Measurements from ENCODE around the gene RIOX2.

RIOX2 gene

DNA sequence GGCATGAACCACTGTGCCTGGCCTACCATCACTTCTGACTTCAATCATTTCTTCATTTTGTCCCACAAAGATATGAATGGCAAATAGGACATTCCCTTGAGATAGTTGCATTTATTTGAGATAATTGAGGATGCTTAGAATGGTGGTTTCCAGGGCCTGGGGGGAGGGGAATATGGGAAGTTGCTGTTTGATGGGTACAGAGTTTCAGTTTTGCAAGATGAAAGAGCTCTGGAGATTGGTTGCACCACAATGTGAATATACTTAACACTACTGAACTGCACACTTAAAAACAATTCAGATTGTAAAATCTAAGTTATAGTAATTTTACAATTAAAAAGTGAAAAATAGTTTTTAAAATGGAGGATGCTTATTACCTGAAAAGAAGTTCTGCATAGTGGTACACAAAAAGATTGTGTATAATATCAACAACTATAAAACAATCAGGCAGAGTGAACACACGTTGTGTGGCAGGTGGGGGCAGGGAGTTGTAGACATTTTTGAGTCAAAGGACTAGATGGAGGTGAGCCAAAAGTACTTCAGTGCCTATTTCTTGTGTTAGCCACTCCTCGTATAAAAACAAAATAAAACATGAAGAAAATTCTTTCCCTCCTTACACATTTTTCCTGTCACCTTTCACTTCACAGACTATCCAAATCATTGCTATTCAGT, 18.5 kb upstream of the RIOX2 start:
- DNase-seq (ENCODE audit: low spot score): no peak

DNA sequence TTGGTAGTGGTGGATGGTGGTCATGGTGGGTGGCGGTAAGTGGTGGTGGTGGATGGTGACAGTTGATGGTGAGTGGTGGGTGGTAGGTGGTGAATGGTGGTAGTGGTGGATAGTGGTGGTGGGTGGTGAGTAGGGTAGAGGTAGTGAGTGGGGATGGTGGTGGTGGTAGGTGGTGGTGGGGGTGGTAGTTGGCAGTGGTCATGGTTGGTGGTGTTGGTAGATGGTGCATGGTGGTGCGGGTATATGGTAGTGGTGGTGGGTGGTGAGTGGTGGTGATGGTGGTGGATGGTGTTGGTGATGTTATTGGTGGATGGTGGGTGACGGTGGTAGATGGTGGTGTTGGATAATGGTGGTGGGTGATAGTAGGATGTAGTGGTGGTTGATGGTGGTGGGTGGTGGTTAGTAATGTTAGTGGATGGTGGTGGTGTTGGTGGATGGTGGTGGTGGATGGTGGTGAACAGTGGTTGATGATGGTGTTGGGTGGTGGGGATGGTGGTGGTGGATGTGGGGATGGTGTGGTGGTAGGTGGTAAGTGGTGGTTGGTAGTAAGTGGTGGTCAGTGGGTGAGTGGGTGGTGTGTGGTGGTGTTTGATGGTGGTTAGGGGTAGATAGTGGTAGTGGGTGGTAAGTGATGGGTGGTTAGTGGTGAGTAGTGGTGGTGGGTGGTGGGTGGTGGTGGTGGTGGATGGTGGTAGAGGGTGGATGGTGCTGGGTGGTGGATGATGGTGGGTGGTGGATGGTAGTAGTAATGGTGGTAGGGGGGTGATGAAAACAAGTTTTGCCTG, 16.7 kb upstream of the RIOX2 start:
- no peak for DNase-seq (ENCODE audit: low spot score)

DNA sequence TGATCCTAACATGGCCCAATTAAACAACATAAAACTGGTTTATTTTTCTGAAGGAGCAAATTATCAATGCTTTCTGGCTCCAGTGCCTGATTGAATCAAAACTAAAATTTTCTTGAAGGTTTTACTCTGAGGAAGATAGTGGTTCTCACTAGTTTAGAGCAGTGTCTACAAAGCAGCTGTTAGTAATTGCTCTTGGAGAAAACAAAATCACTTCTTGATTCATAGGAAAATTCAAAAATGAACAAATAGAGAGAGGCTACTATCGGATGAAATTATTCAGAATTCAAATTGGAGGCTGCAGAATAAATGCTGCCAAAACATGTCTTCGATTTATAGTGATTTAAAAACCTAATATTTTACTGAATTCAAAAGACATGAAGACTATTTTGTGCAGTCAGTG, 15.1 kb upstream of the RIOX2 start:
- no peak for DNase-seq (ENCODE audit: low spot score)

- no peak for DNase-seq (ENCODE audit: low spot score)
These were observed 11.8 kb upstream of the RIOX2 start for GRCh38 chr3:97983933-97984491.

DNA sequence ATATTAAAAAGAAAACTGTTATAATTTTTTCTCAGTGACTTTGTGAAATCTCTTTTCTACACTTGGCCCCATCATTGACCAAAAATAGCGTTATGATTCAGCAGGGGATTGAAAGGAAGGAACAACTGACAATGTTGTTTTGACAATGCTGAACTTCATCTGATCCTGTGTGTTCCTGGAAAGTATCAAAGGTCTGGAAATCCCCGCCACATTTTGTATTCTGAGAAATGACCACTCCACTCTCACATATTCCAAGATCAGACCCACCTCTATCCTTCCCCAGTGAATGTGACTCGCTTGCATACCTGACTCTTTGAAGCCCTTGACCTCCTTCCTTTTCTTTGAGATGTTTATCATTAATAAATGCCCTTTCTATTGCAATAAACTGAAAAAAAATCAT, 9.7 kb upstream of the RIOX2 start:
- DNase-seq (ENCODE audit: low spot score): no peak

DNA sequence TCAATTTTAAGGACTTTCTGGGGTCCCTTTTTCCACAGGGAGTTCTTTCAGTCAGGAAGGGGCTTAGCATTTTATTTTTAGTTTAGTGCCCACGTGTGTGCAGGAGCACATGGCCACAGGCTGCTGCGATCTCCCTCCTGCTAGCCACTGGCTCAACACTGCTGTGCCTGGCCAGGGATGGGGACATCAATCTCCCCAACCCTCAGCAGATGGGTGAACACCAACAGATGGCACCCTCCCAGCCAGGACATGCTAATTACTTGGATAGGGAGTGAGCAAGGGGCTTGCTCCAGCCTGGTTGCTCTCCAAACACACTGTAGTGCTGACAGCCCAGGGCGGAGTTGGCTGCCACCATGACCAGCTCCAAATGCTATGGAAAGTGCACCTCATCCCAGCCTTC, 7.4 kb upstream of the RIOX2 start:
- peak; percentile 8 for DNase-seq (ENCODE audit: low spot score)

DNA sequence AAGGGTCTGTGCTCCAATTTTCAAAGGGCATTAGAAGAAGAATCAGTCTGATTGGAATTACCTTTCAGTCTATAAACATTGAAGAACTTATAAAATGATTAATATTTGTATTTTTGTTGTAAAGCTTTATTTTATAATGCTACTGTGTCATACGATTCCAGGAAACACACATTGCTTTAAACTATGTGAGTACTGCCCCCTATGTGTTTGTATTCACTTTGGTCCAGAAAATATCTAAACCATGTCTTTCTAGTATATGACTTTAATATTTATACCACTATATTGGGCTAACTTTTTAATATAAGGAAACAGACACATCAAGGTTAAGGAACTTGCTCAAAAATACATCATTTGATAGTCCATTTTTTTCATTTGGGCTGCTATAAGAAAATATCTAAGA, 3.2 kb upstream of the RIOX2 start:
- DNase-seq (ENCODE audit: low spot score): no peak

- DNase-seq (ENCODE audit: low spot score): no peak
These were observed 2.8 kb upstream of the RIOX2 start for GRCh38 chr3:97974996-97975395.

DNA sequence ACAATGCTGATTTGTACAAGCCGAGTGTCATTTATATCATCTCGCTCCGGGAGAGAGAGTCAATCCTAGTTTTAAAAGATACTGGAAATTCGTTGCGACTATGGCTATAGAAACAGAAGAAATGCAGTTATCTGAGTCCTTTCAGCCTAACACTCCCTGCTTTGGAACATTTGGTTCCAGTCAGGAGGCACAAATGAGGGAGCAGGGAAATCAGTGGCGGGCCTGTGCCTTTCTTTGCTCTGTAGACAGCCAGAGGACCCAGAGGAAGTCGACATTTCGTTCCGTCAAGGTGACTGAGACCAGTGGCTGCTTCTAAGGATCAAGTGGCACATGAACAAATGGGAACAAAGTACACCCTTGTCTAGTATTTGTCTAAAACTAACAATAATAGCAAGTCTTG, 745 bp upstream of the RIOX2 start:
- no peak for DNase-seq (ENCODE audit: low spot score)

DNA sequence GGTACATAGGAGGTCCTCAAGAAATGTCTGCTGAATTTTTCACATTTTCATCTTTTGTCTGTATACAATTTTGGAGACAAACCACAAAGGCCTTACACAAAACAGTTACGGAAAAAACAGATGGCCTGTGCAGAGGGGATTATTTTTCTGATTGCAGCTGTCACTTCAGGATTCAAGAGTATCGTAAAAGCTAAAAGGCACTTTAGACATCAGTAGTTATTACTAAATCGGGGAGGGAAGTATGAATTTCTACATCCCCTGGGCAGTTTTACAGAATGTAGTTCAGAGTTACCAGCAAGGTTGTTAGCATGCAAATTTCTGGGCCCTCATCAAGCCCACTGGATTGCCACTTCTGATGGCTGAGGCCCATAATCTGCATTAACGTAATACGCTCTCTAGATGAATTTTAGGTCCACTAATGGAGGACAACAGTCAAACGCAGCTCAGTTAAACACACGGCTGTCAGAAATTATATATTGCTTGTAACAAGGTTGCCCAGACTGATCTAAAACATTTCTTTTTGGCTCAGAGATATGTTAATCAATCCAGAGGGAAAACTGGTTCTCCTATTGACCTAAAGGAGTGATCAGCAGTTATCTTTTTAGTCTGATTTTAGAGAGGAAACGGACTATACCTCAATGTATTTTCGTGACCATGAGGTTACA, 1.1 kb downstream of the RIOX2 start:
- peak; percentile 25 for DNase-seq (ENCODE audit: low spot score)

- peak; percentile 20 for DNase-seq (ENCODE audit: low spot score)
These were observed 2.1 kb downstream of the RIOX2 start for GRCh38 chr3:97970156-97970555.

DNA sequence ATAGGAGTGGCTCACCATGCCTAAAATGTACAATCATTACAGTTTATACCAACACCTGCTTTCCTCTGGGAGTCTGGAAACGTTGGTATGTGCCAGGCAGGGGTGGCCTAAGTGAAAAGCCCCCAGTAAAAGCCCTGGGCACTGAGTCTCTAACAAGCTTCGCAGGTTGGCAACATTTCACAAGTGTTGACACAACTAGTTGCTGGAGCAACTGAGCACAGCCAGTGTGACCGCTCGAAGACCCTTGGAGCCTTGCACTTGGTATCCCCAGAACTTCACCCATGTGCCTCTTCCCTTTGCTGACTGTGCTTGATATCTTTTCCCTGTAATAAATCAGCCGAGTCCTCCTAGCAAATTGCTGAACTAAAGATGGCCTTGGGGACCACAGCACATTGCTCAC, 2.7 kb downstream of the RIOX2 start:
- DNase-seq (ENCODE audit: low spot score): no peak

DNA sequence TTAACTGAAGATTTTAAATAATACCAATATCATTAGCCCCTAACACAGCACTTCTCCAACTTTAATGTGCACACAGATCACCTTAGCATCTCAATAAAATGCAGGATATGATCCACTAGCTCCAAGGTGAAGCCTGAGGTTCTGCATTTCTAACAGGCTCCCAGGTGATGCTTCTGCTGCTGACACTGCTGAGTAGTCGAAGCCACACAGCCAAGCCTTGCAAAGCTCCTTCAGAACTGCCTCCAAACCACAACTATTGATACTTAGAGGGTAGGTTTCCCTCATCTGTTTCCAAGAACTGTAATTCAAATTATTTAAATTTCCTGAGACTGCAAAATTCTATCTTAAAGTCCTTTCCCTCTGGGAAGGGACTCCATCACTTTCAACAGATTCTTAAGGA, 3.9 kb downstream of the RIOX2 start:
- DNase-seq (ENCODE audit: low spot score): no peak

GRCh38 chr3:97967966-97968365, 4.3 kb downstream of the RIOX2 start:
- DNase-seq (ENCODE audit: low spot score): no peak

GRCh38 chr3:97960993-97961766, 11.1 kb downstream of the RIOX2 start:
- DNase-seq (ENCODE audit: low spot score): no peak

GRCh38 chr3:97960551-97960950, 11.7 kb downstream of the RIOX2 start:
- DNase-seq (ENCODE audit: low spot score): no peak

GRCh38 chr3:97959872-97960271, 12.4 kb downstream of the RIOX2 start:
- DNase-seq (ENCODE audit: low spot score): no peak

DNA sequence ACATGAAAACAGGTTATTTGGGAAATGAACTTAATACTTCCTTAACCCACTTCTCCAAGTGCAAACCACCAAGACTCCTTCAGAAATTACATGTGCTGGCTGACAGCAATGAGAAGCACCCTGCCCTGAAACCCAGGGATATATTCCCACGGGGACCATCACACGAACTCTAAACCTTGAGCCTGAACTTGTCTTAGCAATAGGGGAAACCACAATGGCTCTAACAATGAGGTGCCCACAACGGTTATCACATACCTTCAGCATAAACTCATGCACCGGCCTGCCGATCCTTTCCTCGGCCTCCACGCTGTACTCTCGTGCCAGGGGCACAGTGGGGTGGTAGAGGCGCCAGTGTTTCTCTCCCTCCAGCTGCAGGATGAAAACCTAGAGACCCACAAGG, 13.4 kb downstream of the RIOX2 start:
- DNase-seq (ENCODE audit: low spot score): no peak

DNA sequence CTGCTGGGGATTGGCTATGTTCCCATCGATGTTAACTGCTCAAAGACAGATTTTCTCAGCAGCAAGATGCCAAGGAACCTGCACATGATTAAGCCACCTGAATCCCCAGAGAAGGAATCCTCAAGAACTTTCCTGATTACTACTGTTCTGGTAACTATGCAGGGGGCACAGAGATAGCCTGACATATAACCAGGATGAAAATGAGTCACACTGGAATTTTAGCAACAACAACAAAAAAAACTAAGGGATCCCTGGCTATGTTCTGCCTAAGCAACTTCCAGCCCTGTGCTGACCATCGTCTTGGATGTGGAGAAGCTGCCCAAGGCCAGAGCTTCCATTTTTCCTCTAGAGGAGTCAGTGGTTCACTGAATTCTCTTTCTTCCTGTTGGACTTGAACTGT, 13.8 kb downstream of the RIOX2 start:
- DNase-seq (ENCODE audit: low spot score): no peak

GRCh38 chr3:97957617-97958311, 14.5 kb downstream of the RIOX2 start:
- no peak for DNase-seq (ENCODE audit: low spot score)

GRCh38 chr3:97956051-97956450, 16.2 kb downstream of the RIOX2 start:
- no peak for DNase-seq (ENCODE audit: low spot score)

All from cerebellar cortex (tissue), 1 donor.